Esophagus muscularis mucosa (tissue), 4 donors: ENCODE results near the gene DACT3. TPM values are rescaled to one million over a fixed set of nuclear protein-coding genes. Genes with fewer than 3 reads are reported as not detected.
A peak's percentile ranks its signal among the peaks of the same experiment; 100 is the strongest.

Experiments
- DNase-seq: peaks from one replicate; pipeline ENCODE4 v3.0.0-alpha.2; 2017; ENCODE audit errors: extremely low spot score
- H3K27ac ChIP-seq, 4 donors: fragments of 200-600 bp; sonication (generic); replicated peaks in 1 of 4; 1 replicate in 3 of 4; 2 replicates in 1 of 4; pipeline ENCODE4 v1.5.1; 2016 to 2019; ENCODE audit warnings: mild to moderate bottlenecking in 1 of 4
- H3K27me3 ChIP-seq, 4 donors: fragments of 200-600 bp; sonication (generic); one replicate each; pipeline versions ENCODE4 v1.5.1 to v1.6.0; 2016 to 2019
- H3K36me3 ChIP-seq, 4 donors: fragments of 200-600 bp; sonication (generic); one replicate each; pipeline ENCODE4 v1.5.1; 2016 to 2019
- H3K4me1 ChIP-seq, 4 donors: fragments of 200-600 bp; sonication (generic); one replicate each; pipeline ENCODE4 v1.5.1; 2016 to 2019
- H3K4me3 ChIP-seq, 4 donors: fragments of 200-600 bp; sonication (generic); 1 replicate in 2 of 4; 2 replicates in 2 of 4; pipeline ENCODE4 v1.5.1; 2016 to 2019; ENCODE audit warnings: mild to moderate bottlenecking in 4 of 4, moderate library complexity in 1 of 4
- H3K9me3 ChIP-seq, 4 donors: fragments of 200-600 bp; sonication (generic); 1 replicate in 3 of 4; 2 replicates in 1 of 4; pipeline ENCODE4 v1.5.1; 2016 to 2019
- EP300 ChIP-seq: sonication (generic); formaldehyde crosslinking; IDR thresholded peaks from one replicate; pipeline ENCODE4 v1.6.1; 2017; ENCODE audit warnings: antibody characterized with exemption
- POLR2A ChIP-seq: fragments of 450-650 bp; IDR thresholded peaks from one replicate; pipeline ENCODE4 v1.6.1; 2017; ENCODE audit warnings: antibody characterized with exemption, moderate library complexity, mild to moderate bottlenecking, low read depth
- POLR2AphosphoS5 ChIP-seq, 2 donors: sonication (generic); formaldehyde crosslinking; IDR thresholded peaks; one replicate each; pipeline ENCODE4 v1.6.1; 2017; ENCODE audit warnings: antibody characterized with exemption in 2 of 2
- WGBS: methylation state at CpG from one replicate; pipeline ENCODE4 v1.1.5; 2018; 5-methylcytosine and 5-hydroxymethylcytosine counted together
- intact Hi-C: fragments of 100-400 bp; cut with DNase I; formaldehyde crosslinking; loops from one replicate; pipeline ENCODE4 v1.15.1; 2023
- total RNA-seq, 4 donors: library from RNA; depleted of rRNA; stranded (reverse); fragments of >200 nt; gene quantifications; one replicate each; pipeline versions ENCODE4 v1.1.0 to v1.2.1, GENCODE V29; 2016
- TF ChIP-seq, protein P1 (sequence below), 3 experiments: fragments of 200-600 bp in 2 of 3; fragments of 450-650 bp in 1 of 3; sonication (generic) in 2 of 3; IDR thresholded peaks; one replicate each; pipeline ENCODE4 v1.5.1; 2017 to 2019; ENCODE audit warnings: antibody characterized with exemption in 3 of 3, mild to moderate bottlenecking in 2 of 3, moderate library complexity in 1 of 3

Gene DACT3
- total RNA-seq, 4 donors from 2014 or later = 46.7 to 119 (median 65.1) TPM

DNA sequence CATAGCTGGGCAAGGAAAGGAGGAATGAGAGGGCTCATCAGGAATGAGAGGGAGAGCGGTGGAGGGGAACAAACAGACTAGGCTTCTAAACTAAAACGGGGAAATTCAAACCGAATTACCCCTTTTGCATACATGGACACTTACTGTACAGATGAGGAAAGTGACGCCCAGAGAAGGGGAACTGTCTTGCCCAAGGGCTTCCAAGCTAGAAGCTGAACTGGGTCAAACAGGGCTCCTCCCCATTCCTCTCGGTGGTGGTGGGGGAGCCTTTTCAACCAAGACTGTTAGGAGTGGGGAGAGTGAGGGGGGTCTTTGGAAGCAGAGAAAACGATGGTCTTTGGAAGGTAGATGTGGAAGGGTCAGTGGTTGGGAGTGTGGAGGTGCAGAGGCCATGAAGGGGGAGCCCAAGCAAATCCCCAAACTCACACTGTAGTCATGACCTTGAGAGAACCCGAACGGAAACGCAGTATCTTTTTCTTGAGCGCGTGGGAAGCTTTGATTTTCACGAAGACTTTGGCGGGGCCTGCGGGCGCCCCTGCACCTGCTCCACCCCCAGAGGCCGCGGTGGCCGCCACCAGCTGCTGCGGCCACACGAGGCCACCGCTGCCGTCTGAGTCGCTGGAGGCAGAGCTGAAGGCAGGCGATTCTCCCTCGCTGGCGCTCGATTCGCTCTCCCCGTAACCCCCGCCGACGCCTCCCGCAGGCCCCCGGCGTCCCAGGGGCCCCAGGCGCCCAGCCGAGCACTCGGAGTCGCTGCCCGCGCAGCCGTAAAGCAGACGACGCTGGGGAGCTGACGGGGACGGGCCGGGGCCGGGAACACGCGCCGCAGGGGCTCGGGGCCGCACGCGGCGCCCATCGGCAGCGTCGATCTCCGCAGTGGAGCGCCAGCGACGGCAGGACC, 12.7 kb downstream of the DACT3 start:
- peaks cover 0 to 53% (median 35%) of the 10 kb centered on the region in 4 donors for H3K4me1 ChIP-seq
- peaks cover 0 to 29% (median 12%) of the 10 kb centered on the region in 4 donors for H3K36me3 ChIP-seq
- H3K27ac ChIP-seq = peak overlapping the region; percentile 13 to 44 (median 24)
- TF ChIP-seq EP300 = no peak
- no peak for TF ChIP-seq POLR2AphosphoS5 (IDR thresholded peaks at IDR 0.05)
- no peak for TF ChIP-seq POLR2A
- TF ChIP-seq, protein P1, sequence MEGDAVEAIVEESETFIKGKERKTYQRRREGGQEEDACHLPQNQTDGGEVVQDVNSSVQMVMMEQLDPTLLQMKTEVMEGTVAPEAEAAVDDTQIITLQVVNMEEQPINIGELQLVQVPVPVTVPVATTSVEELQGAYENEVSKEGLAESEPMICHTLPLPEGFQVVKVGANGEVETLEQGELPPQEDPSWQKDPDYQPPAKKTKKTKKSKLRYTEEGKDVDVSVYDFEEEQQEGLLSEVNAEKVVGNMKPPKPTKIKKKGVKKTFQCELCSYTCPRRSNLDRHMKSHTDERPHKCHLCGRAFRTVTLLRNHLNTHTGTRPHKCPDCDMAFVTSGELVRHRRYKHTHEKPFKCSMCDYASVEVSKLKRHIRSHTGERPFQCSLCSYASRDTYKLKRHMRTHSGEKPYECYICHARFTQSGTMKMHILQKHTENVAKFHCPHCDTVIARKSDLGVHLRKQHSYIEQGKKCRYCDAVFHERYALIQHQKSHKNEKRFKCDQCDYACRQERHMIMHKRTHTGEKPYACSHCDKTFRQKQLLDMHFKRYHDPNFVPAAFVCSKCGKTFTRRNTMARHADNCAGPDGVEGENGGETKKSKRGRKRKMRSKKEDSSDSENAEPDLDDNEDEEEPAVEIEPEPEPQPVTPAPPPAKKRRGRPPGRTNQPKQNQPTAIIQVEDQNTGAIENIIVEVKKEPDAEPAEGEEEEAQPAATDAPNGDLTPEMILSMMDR (IDR thresholded peaks at IDR 0.05) = no peak
- H3K9me3 ChIP-seq = no peaks in the 10 kb centered on the region
- no peak overlapping the region for H3K4me3 ChIP-seq
- 60% methylated on average over 31 of the region's 63 CpGs for WGBS
- no peak for DNase-seq
- intact Hi-C loops = no loop called here
- H3K27me3 ChIP-seq = peaks cover 0 to 10% (median 0%) of the 10 kb centered on the region in 4 donors

DNA sequence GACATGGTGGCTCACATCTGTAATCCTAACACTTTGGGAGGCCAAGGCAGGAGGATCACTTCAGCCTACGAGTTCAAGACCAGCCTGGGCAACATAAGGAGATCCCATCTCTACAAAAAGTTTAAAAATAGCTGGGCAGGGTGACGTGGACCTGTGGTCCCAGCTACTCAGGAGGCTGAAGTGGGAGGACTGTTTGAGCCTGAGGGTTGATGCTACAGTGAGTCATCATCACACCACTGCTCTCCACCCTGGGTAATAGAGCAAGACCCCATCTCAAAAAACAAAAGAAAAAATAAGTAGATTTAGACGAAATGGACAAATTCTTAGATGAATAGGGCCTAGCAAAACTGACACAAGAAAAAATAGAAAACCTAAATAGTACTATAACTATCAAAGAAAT, 14.6 kb downstream of the DACT3 start:
- 77% methylated on average over 3 of the region's 3 CpGs for WGBS
- H3K27ac ChIP-seq = peak overlapping the region in 3 of 4 donors; percentile 20 to 78 (median 74)

GRCh38 chr19:46644720-46645119, 16.3 kb downstream of the DACT3 start:
- Histone ChIP-seq H3K4me3 (no peak overlapping the region), H3K4me1 (peaks cover 2 to 50% (median 31%) of the 10 kb centered on the region in 4 donors), H3K27ac (peak overlapping the region; percentile 67 to 78 (median 73)), H3K36me3 (peaks cover 0 to 14% (median 3%) of the 10 kb centered on the region in 4 donors), H3K27me3 (peaks cover 0 to 10% (median 0%) of the 10 kb centered on the region in 4 donors), H3K9me3 (no peaks in the 10 kb centered on the region)
- TF ChIP-seq POLR2AphosphoS5 (IDR thresholded peaks at IDR 0.05) (peak in 1 of 2 donors; percentile 59), EP300 (no peak)
- TF ChIP-seq, protein P1 (IDR thresholded peaks at IDR 0.05) = no peak
- intact Hi-C loops = no loop called here
- no peak for DNase-seq
- WGBS = 30% methylated on average over 3 of the region's 3 CpGs

More for the DNA sequence above, 14.6 kb downstream of the DACT3 start:
- Histone ChIP-seq H3K9me3 (no peaks in the 10 kb centered on the region), H3K27me3 (peaks cover 0 to 10% (median 0%) of the 10 kb centered on the region in 4 donors), H3K4me1 (peaks cover 0 to 42% (median 26%) of the 10 kb centered on the region in 4 donors), H3K4me3 (no peak overlapping the region), H3K36me3 (peaks cover 0 to 17% (median 5%) of the 10 kb centered on the region in 4 donors)
- DNase-seq = no peak
- intact Hi-C loops = no loop called here
- TF ChIP-seq POLR2A = no peak
- TF ChIP-seq POLR2AphosphoS5 (IDR thresholded peaks at IDR 0.05) = no peak
- TF ChIP-seq EP300 = no peak
- TF ChIP-seq, protein P1 (IDR thresholded peaks at IDR 0.05) = no peak

DNA sequence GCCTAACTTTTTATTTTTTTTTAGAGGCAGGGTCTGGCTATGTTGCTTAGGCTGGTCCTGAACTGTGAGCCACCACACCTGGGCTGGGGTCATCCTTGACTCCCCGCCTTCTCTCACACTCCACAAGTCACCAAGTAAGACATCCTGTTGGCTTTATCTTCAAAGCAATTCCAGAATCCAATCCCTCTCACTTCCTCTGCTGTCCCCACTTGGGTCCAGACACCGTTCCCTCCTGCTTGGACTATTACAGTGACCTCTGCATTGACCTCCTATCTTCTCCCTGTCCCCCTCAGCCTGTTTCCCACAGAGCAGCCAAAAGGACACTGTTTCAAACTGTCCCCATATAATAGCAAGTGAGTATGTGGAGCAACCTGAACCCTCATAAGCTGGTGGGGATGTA, 20.3 kb downstream of the DACT3 start:
- Histone ChIP-seq H3K27ac (peak overlapping the region in 2 of 4 donors; percentile 88 to 91), H3K36me3 (no peaks in the 10 kb centered on the region)
- intact Hi-C loops = no loop called here

More for the DNA sequence above, 20.3 kb downstream of the DACT3 start:
- DNase-seq = no peak
- WGBS = 84% methylated on average over 2 of the region's 2 CpGs
- H3K27me3 ChIP-seq = no peaks in the 10 kb centered on the region
- H3K4me3 ChIP-seq = no peak overlapping the region
- H3K9me3 ChIP-seq = no peaks in the 10 kb centered on the region
- TF ChIP-seq, protein P1 (IDR thresholded peaks at IDR 0.05) = no peak
- TF ChIP-seq POLR2AphosphoS5 (IDR thresholded peaks at IDR 0.05) (no peak), EP300 (no peak), POLR2A (no peak)
- peaks cover 18 to 49% (median 40%) of the 10 kb centered on the region in 4 donors for H3K4me1 ChIP-seq
